Osteoblast (primary cell): ENCODE results near the gene GRK4. TPM values are rescaled to one million over a fixed set of nuclear protein-coding genes. Genes with fewer than 3 reads are reported as not detected.

Experiments used
- DNase-seq: peaks from one replicate; pipeline ENCODE4 v3.0.0; 2011; ENCODE audit warnings: low spot score, mixed read lengths; ENCODE audit not compliant: insufficient read length; ENCODE audit errors: missing footprints
- H2AFZ ChIP-seq: 2 replicates; pipeline ENCODE4 v1.6.0; 2011; ENCODE audit warnings: mild to moderate bottlenecking, low read length
- H3K27ac ChIP-seq: 2 replicates; pipeline ENCODE4 v1.5.1; 2011; ENCODE audit warnings: mild to moderate bottlenecking, low read depth, low read length, moderate library complexity
- H3K27me3 ChIP-seq: 2 replicates; pipeline ENCODE4 v1.6.0; 2012; ENCODE audit warnings: mild to moderate bottlenecking, control low read depth, inconsistent platforms, low read length, moderate library complexity; ENCODE audit not compliant: insufficient read depth
- H3K36me3 ChIP-seq: 2 replicates; pipeline ENCODE4 v1.5.1; 2011; ENCODE audit warnings: mild to moderate bottlenecking, low read length, control low read depth, moderate library complexity; ENCODE audit not compliant: insufficient read depth
- H3K4me1 ChIP-seq: 2 replicates; pipeline ENCODE4 v1.5.1; 2011; ENCODE audit warnings: mild to moderate bottlenecking, low read length, control low read depth, moderate library complexity; ENCODE audit not compliant: insufficient read depth
- H3K4me2 ChIP-seq: 2 replicates; pipeline ENCODE4 v1.6.0; 2011; ENCODE audit warnings: mild to moderate bottlenecking, low read length; ENCODE audit not compliant: insufficient read depth
- H3K4me3 ChIP-seq: fragments of 200-600 bp; sonication (generic); 3 replicates; pipeline ENCODE4 v1.5.1; 2012; ENCODE audit warnings: mild to moderate bottlenecking, low read length, inconsistent platforms; ENCODE audit not compliant: insufficient read depth
- H3K79me2 ChIP-seq: 2 replicates; pipeline ENCODE4 v1.6.0; 2012; ENCODE audit warnings: mild to moderate bottlenecking, low read length, control low read depth, inconsistent platforms; ENCODE audit not compliant: insufficient read depth
- H3K9me3 ChIP-seq: 2 replicates; pipeline ENCODE4 v1.5.1; 2011; ENCODE audit warnings: low read depth, low read length, control low read depth
- H4K20me1 ChIP-seq: 2 replicates; pipeline ENCODE4 v1.6.0; 2012; ENCODE audit warnings: mild to moderate bottlenecking, low read length, control low read depth; ENCODE audit not compliant: insufficient read depth
- total RNA-seq: library from RNA; depleted of rRNA; stranded (reverse); fragments of >200 nt; gene quantifications from 2 replicates; pipeline ENCODE4 v1.2.3, GENCODE V29; 2012
- TF ChIP-seq, protein P1 (sequence below): IDR thresholded peaks from 2 replicates; pipeline ENCODE4 v1.5.1; 2011; ENCODE audit warnings: mild to moderate bottlenecking, low read depth, low read length, moderate library complexity; ENCODE audit errors: extremely low read depth

Gene GRK4
- total RNA-seq, 1 donor = 7.6 TPM

DNA sequence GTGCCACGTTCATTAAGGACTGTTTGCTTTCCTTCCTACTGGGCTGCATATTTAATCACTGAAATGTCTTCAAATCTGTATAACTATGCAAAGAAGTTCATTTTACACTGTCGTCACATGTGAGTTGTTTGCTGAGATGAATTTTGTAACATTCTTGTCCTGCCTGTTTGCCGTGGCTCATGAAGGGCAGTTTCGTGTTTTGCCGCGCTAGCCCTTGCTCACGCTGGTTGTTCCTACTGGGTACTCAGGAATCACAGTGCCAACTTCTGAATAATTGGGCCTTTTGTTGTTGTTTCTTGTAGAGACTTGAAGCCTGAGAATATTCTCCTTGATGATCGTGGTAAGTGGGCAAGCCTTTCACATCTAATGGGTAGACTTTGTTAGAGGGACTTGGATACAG lies 58.7 kb downstream of the GRK4 start:
- DNase-seq = no peak
- Histone ChIP-seq H3K4me3 (no peak overlapping the region), H3K27me3 (no peaks in the 10 kb centered on the region), H3K79me2 (no peaks in the 10 kb centered on the region), H4K20me1 (no peaks in the 10 kb centered on the region), H3K27ac (no peak overlapping the region), H3K36me3 (no peaks in the 10 kb centered on the region), H2AFZ (no peak overlapping the region), H3K4me1 (no peaks in the 10 kb centered on the region), H3K4me2 (no peak overlapping the region), H3K9me3 (peaks cover 4% of the 10 kb centered on the region)
- TF ChIP-seq, protein P1, sequence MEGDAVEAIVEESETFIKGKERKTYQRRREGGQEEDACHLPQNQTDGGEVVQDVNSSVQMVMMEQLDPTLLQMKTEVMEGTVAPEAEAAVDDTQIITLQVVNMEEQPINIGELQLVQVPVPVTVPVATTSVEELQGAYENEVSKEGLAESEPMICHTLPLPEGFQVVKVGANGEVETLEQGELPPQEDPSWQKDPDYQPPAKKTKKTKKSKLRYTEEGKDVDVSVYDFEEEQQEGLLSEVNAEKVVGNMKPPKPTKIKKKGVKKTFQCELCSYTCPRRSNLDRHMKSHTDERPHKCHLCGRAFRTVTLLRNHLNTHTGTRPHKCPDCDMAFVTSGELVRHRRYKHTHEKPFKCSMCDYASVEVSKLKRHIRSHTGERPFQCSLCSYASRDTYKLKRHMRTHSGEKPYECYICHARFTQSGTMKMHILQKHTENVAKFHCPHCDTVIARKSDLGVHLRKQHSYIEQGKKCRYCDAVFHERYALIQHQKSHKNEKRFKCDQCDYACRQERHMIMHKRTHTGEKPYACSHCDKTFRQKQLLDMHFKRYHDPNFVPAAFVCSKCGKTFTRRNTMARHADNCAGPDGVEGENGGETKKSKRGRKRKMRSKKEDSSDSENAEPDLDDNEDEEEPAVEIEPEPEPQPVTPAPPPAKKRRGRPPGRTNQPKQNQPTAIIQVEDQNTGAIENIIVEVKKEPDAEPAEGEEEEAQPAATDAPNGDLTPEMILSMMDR = no peak

DNA sequence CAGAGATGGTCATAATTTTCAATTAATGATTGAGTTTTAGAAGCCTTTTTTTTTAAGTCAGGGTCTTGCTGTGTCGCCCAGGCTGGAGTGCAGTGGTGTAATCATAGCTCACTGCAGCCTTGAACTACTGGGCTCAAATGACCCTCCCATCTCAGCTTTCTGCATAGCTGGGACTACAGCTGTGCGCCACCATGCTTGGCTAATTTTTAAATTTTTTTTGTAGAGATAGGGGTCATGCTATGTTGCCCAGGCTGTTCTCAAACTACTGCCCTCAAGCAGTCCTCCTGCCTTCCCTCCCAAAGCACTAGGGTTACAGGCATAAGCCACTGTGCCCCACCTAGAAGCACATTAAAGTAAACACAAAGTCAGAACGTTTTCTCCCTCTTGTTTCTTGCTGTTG lies 59.3 kb downstream of the GRK4 start:
- H3K4me2 ChIP-seq = no peak overlapping the region
- TF ChIP-seq, protein P1 = no peak
- peaks cover 4% of the 10 kb centered on the region for H3K9me3 ChIP-seq
- H4K20me1 ChIP-seq = no peaks in the 10 kb centered on the region
- no peak overlapping the region for H3K27ac ChIP-seq
- H3K4me1 ChIP-seq = no peaks in the 10 kb centered on the region
- no peaks in the 10 kb centered on the region for H3K79me2 ChIP-seq
- no peak for DNase-seq
- no peak overlapping the region for H2AFZ ChIP-seq
- no peaks in the 10 kb centered on the region for H3K27me3 ChIP-seq
- no peak overlapping the region for H3K4me3 ChIP-seq
- no peaks in the 10 kb centered on the region for H3K36me3 ChIP-seq

DNA sequence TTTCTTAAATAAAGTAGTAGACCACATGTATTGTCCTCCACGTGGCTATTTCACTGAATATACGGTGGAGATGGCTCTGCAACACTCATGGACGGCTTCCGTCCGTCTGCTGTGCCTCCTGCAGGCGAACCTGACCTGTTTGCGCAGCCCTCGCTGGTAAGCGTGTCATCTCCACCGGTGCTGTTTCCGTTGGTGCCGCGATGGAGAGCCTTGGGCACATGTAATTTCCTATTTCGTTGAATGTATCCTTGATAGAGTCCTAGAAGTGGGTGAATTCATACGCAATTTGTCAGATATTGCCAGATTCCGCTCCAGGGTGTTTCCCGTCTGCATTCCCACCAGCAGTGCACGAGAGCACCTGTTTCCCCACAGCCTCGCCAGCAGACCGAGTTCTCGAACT lies 62.5 kb downstream of the GRK4 start:
- Histone ChIP-seq H3K4me3 (no peak overlapping the region), H3K79me2 (no peaks in the 10 kb centered on the region), H3K27ac (no peak overlapping the region), H3K27me3 (no peaks in the 10 kb centered on the region), H3K4me2 (no peak overlapping the region), H4K20me1 (no peaks in the 10 kb centered on the region), H3K9me3 (peaks cover 4% of the 10 kb centered on the region), H3K36me3 (no peaks in the 10 kb centered on the region), H3K4me1 (no peaks in the 10 kb centered on the region), H2AFZ (no peak overlapping the region)
- DNase-seq = no peak
- TF ChIP-seq, protein P1 = no peak

DNA sequence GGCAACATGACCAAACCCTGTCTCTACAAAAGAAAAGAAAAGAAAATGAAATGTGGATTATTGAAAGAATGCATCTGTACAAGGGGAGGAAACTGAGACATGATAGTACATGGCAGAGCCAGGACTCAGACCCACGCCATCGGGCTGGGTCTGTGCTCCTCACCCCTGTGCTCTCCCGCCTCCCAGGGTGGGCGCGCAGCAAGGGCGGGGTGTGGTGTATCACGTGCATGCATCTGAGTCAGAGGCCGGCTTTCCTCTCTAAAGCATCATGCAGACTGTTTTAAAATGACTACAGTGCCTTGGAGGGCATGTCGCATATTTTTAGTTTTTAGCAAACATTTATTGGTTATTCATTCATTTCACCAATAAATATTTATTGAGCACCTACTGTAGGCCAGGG lies 63.2 kb downstream of the GRK4 start:
- H3K27ac ChIP-seq = no peak overlapping the region
- no peaks in the 10 kb centered on the region for H3K36me3 ChIP-seq
- H3K4me3 ChIP-seq = no peak overlapping the region
- no peaks in the 10 kb centered on the region for H3K27me3 ChIP-seq
- TF ChIP-seq, protein P1 = no peak
- H3K4me1 ChIP-seq = no peaks in the 10 kb centered on the region
- H2AFZ ChIP-seq = no peak overlapping the region
- no peaks in the 10 kb centered on the region for H4K20me1 ChIP-seq
- no peak for DNase-seq
- H3K4me2 ChIP-seq = no peak overlapping the region
- no peaks in the 10 kb centered on the region for H3K79me2 ChIP-seq
- H3K9me3 ChIP-seq = peaks cover 4% of the 10 kb centered on the region
